Gastrocnemius medialis (tissue), 4 donors: ENCODE data around the gene GPC6. TPM values are rescaled to one million over a fixed set of nuclear protein-coding genes. Genes with fewer than 3 reads are reported as not detected.

Experiments
- ATAC-seq, 2 donors: fragments of 150-250 bp; one replicate each; pipeline ENCODE4 v1.9.1; 2016
- DNase-seq, 2 donors: peaks; one replicate each; pipeline ENCODE4 v3.0.0-alpha.2; 2019
- H3K27ac ChIP-seq, 4 donors: fragments of 200-600 bp; sonication (generic); 1 replicate in 1 of 4; 2 replicates in 3 of 4; pipeline ENCODE4 v1.5.1; 2016 to 2018; ENCODE audit warnings: mild to moderate bottlenecking in 2 of 4, moderate library complexity in 1 of 4
- H3K27me3 ChIP-seq, 3 donors: fragments of 200-600 bp; sonication (generic) in 2 of 3; 1 replicate in 1 of 3; 2 replicates in 2 of 3; pipeline versions ENCODE4 v1.5.1 to v1.6.0; 2016 to 2019; ENCODE audit warnings: mild to moderate bottlenecking in 1 of 3, moderate library complexity in 1 of 3
- H3K36me3 ChIP-seq, 2 donors: fragments of 200-600 bp; sonication (generic) in 1 of 2; one replicate each; pipeline ENCODE4 v1.5.1; 2017 to 2018
- H3K4me1 ChIP-seq, 2 donors: fragments of 200-600 bp; sonication (generic) in 1 of 2; one replicate each; pipeline ENCODE4 v1.5.1; 2016 to 2017; ENCODE audit warnings: mild to moderate bottlenecking in 2 of 2
- H3K4me3 ChIP-seq, 4 donors: fragments of 200-600 bp; sonication (generic) in 3 of 4; 1 replicate in 1 of 4; 2 replicates in 3 of 4; pipeline ENCODE4 v1.5.1; 2016 to 2019; ENCODE audit warnings: mild to moderate bottlenecking in 2 of 4
- H3K9me3 ChIP-seq, 3 donors: fragments of 200-600 bp; sonication (generic) in 2 of 3; 1 replicate in 1 of 3; 2 replicates in 2 of 3; pipeline ENCODE4 v1.5.1; 2016 to 2019
- POLR2A ChIP-seq, 2 donors: fragments of 450-650 bp; IDR thresholded peaks; one replicate each; pipeline ENCODE4 v1.6.1; 2017; ENCODE audit warnings: antibody characterized with exemption in 2 of 2, mild to moderate bottlenecking in 2 of 2, moderate library complexity in 2 of 2
- in situ Hi-C, 4 donors: fragments of 200-750 bp; cut with MboI; loops; one replicate each; pipeline versions ENCODE4 v1.15.0 to v1.8.0; 2017; ENCODE audit warnings: low sequenced_read_pairs in 4 of 4
- intact Hi-C: fragments of 100-400 bp; cut with DNase I; formaldehyde crosslinking; loops from one replicate; pipeline ENCODE4 v1.15.1; 2023; ENCODE audit warnings: low total_unique reads
- total RNA-seq, 4 donors: library from RNA; depleted of rRNA; stranded (reverse); fragments of >200 nt; gene quantifications; one replicate each; pipeline versions ENCODE4 v1.1.0 to v1.2.3, GENCODE V29; 2016
- TF ChIP-seq, protein P1 (sequence below), 5 experiments: fragments of 450-650 bp in 3 of 5; fragments of 200-600 bp in 2 of 5; sonication (generic) in 2 of 5; IDR thresholded peaks in 4 of 5; conservative IDR thresholded peaks in 1 of 5; 1 replicate in 4 of 5; 2 replicates in 1 of 5; pipeline ENCODE4 v1.5.1; 2016 to 2019; ENCODE audit warnings: antibody characterized with exemption in 5 of 5, mild to moderate bottlenecking in 3 of 5, moderate library complexity in 3 of 5

The GPC6 gene
- total RNA-seq, 4 donors from 2014 or later = 0.47 to 0.88 (median 0.59) TPM

DNA sequence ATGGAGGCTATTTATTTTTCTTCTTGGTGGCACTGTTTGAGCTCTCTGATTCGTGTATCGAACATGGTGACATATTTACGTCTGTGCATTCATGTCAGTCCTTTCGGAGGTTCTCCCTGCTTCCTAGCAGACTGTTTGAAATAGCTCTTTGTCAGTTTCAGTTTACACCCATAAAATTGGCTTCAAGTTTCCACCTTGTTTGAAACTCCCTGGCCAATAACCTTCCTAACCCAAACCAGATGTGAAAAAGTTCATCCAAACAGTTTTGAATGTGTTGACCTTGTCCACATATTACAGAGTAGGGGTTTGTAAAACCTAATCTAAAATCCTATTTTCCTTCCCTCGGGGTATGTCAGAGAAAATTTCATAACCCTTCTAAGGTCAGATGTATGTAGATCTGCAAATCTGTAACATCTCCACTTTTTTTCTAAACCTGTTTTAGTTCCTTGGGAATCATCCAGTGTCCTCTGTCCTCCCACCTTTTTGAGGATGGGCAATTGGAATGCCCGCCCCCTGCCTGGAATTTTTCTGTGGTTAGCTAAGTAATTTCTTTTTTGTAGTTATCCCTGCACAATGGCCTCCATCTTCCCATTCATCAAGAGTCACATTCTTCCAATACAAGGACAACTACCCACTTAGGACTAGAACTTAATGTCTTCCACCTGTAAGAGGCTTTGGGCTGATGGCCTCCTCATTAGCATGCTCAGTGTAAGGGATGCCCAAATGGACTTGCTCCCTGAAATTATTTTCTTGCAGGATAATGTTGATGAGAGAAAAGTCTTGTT is 499.8 kb downstream of the GPC6 start:
- H3K27me3 ChIP-seq = no peaks in the 10 kb centered on the region
- in situ Hi-C loops = no loop called here
- no peaks in the 10 kb centered on the region for H3K9me3 ChIP-seq
- intact Hi-C loops = no loop called here
- DNase-seq (no peak), ATAC-seq (no peak)
- no peak for TF ChIP-seq POLR2A (IDR thresholded peaks at IDR 0.05)
- TF ChIP-seq, protein P1, sequence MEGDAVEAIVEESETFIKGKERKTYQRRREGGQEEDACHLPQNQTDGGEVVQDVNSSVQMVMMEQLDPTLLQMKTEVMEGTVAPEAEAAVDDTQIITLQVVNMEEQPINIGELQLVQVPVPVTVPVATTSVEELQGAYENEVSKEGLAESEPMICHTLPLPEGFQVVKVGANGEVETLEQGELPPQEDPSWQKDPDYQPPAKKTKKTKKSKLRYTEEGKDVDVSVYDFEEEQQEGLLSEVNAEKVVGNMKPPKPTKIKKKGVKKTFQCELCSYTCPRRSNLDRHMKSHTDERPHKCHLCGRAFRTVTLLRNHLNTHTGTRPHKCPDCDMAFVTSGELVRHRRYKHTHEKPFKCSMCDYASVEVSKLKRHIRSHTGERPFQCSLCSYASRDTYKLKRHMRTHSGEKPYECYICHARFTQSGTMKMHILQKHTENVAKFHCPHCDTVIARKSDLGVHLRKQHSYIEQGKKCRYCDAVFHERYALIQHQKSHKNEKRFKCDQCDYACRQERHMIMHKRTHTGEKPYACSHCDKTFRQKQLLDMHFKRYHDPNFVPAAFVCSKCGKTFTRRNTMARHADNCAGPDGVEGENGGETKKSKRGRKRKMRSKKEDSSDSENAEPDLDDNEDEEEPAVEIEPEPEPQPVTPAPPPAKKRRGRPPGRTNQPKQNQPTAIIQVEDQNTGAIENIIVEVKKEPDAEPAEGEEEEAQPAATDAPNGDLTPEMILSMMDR (IDR thresholded peaks at IDR 0.05 in 4 of 5, conservative IDR thresholded peaks at IDR 0.05 in 1 of 5) = no peak
- H3K36me3 ChIP-seq = no peaks in the 10 kb centered on the region
- H3K4me1 ChIP-seq = no peaks in the 10 kb centered on the region
- no peak overlapping the region for H3K4me3 ChIP-seq
- H3K27ac ChIP-seq = no peak overlapping the region

DNA sequence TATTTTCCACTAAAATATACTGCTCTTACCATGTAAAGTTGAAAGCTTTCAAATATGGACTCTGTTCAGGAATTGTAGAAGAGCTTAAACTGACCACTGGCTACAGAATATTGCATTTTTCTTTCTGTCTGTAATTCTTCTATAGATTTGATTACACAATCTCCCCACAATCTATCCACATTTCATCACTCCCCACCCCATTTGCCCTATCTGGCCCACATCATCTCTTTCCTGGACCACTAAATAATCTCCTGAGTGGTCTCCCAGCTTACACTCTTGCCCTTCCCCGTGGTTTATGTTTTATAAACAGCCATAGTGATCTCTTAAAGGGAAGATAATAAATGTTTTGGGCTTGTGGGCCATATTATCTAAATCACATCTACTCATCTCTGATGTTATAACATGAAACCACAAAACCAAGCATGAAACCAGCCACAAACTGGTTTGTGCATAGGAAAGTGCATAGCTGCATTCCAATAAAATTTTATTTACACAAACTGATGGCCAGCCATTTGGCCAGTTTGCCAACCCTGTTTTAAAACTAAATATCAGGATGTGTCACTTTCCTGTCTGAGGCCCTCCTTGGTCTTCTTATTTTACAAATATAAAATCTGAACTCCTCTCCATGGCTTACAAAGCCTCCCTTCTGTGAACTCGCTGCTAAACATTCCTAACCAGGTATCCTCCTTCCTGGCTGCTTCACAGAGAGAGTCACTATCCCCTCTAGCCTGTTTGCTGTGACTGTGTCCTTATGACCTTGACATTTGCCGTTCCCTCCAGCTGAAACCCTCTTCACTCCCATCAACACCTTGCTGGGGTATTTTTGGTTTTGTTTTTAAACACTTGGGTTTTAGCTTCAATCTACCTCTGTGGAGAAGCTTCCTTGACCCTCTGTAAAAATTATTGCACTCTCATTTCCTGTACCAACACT is 500.9 kb downstream of the GPC6 start:
- Histone ChIP-seq H3K9me3 (no peaks in the 10 kb centered on the region), H3K4me1 (no peaks in the 10 kb centered on the region), H3K4me3 (no peak overlapping the region), H3K36me3 (no peaks in the 10 kb centered on the region), H3K27me3 (no peaks in the 10 kb centered on the region), H3K27ac (no peak overlapping the region)
- in situ Hi-C loops (no loop called here), intact Hi-C loops (no loop called here)
- ATAC-seq (no peak), DNase-seq (no peak)
- no peak for TF ChIP-seq POLR2A (IDR thresholded peaks at IDR 0.05)
- TF ChIP-seq, protein P1 (IDR thresholded peaks at IDR 0.05 in 4 of 5, conservative IDR thresholded peaks at IDR 0.05 in 1 of 5) = no peak

DNA sequence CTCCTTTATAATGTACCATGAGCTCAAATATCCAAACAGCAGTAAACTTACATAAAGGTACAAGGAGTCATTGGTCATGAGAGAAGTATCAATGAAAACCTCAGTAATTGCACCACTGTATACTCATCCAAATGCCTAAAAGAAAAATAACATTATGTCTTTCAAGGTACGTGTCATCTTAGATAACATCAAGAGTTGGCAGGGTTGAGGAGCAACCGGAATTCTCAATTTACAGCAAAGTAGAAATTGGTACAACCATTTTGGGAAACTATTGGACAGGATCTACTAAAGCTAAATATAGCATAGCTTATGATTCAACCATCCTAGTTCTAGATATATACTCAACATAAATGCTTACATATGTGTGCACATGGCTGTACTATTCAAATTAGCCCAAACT is 502.8 kb downstream of the GPC6 start:
- H3K27ac ChIP-seq = no peak overlapping the region
- H3K27me3 ChIP-seq = no peaks in the 10 kb centered on the region
- in situ Hi-C loops = no loop called here
- no peaks in the 10 kb centered on the region for H3K4me1 ChIP-seq
- intact Hi-C loops = no loop called here
- H3K4me3 ChIP-seq = no peak overlapping the region
- no peak for ATAC-seq
- no peak for TF ChIP-seq POLR2A (IDR thresholded peaks at IDR 0.05)
- TF ChIP-seq, protein P1 (IDR thresholded peaks at IDR 0.05 in 4 of 5, conservative IDR thresholded peaks at IDR 0.05 in 1 of 5) = no peak
- no peaks in the 10 kb centered on the region for H3K36me3 ChIP-seq
- H3K9me3 ChIP-seq = no peaks in the 10 kb centered on the region
- no peak for DNase-seq

DNA sequence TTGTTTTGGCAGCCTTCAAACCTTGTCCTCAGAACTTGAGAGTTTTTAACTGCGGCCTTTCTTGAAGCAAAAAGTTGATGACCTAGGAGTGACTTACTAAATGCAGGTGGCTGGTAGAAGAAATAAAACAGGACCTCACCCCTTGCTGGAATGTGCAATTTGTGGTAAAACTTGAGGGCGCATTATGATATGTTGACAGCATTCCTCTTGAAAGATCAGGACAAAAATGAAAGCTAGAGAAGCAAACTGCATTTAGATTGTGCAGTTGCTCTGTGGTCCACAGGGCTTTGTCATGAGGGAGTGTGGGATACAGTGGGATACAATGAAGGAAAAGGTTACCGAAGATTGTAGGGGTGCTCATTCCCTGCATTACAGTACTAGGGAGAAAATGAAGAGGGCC is 504.2 kb downstream of the GPC6 start:
- Histone ChIP-seq H3K4me3 (no peak overlapping the region), H3K9me3 (no peaks in the 10 kb centered on the region), H3K36me3 (no peaks in the 10 kb centered on the region), H3K4me1 (no peaks in the 10 kb centered on the region), H3K27ac (no peak overlapping the region), H3K27me3 (no peaks in the 10 kb centered on the region)
- intact Hi-C loops (no loop called here), in situ Hi-C loops (no loop called here)
- ATAC-seq (no peak), DNase-seq (no peak)
- TF ChIP-seq POLR2A (IDR thresholded peaks at IDR 0.05) = no peak
- TF ChIP-seq, protein P1 (IDR thresholded peaks at IDR 0.05 in 4 of 5, conservative IDR thresholded peaks at IDR 0.05 in 1 of 5) = no peak
